Suppressor macrophage treated with lipopolysaccharide for 1 hour (primary cell): ENCODE data around the gene SPAG6.
"Not testable (repeated sequence)": the region's sequence is repeated elsewhere in the genome, so short reads cannot be mapped to it uniquely, and the experiment has no call there.

Source experiments
- DNase-seq, 3 donors: peaks; one replicate each; pipeline ENCODE4 v3.0.0-alpha.2; 2020 to 2022

The SPAG6 gene

GRCh38 chr10:22379059-22379458 is 33.8 kb downstream of the SPAG6 start:
- DNase-seq = no peak

DNA sequence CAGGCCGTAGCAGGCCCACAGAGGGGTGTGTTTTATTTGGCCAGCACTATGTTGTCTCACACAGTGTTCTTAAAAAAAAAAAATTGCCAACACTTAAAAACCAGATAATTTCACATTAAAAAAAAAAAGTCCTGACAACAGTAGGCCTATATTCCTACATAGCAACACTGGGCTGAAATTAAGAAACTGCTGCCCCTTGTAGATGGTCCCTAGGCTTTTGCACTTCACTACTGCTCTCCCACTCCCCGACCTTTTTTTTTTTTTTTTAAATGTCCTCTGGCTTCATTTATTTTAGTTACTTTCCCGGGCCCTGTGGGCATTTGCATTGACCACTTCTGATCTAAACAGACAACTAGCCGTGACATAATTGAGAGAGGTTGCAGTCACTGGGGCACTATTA is 36.0 kb downstream of the SPAG6 start:
- no peak for DNase-seq

DNA sequence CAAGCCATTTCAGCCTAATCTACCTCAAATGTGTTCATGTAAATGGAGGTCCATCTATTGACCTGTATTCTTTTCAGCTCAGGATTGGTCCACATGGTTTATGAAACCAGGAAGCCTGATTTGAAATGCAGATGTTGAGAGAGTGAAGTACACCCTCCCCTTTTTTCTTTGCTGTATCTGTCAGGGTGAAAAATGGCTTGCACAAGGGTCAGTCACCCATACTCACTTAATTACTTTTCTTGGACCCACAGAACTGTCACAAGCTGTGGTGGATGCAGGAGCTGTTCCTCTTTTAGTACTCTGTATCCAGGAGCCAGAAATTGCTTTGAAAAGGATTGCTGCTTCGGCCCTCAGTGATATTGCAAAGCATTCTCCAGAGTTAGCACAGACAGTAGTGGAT is 41.2 kb downstream of the SPAG6 start:
- DNase-seq = no peak

DNA sequence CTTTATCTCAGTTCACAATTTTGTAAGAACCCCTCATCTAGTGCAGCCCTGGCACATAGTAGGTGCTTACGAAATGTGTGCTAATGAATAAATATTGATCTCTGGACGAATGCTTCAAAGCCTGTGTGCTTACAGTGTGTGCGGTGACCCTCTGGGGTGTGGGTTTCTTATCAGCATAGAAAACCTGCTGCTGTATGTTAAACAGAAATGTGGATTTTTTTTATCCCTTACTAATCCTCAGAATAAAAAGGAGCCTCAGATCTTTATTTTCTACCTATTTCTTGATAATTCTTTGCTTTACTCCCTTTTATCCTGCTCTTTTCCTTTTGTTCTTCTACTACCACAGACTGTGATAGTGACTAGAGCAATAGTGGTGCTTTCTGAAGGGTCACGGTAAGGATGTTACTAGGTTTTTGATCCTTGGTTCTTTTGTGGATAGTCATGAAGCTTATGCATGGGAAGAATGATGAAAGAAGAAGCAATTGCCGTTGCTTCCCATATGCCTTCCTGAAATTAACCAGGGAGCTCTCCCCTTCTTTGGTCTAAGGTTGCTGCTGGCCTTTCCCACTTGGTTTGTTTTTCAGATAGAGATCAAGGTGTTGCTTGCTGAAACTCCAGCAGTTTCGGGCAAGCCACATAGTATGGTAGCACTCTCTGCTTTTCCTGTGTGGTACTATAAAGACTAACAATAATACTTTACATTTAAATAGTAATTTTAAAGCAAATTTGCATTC is 44.7 kb downstream of the SPAG6 start:
- no peak for DNase-seq

GRCh38 chr10:22391600-22391999 is 46.3 kb downstream of the SPAG6 start:
- no peak for DNase-seq

DNA sequence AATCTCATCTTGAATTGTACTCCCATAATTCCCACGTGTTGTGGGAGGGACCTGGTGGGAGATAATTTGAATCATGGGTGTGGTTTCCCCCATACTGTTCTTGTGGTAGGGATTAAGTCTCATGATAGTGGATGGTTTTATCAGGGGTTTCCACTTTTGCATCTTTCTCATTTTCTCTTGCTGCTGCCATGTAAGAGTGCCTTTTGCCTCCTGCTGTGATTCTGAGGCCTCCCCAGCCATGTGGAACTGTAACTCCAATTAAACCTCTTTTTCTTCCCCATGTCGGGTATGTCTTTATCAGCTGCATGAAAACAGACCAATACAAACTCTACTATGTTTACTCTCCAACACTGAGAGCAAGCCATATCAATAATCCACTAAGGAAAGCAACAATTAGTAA is 50.9 kb downstream of the SPAG6 start:
- not testable (repeated sequence) for DNase-seq

- DNase-seq = not testable (repeated sequence)
Measured at GRCh38 chr10:22406916-22407315, 61.6 kb downstream of the SPAG6 start.

GRCh38 chr10:22410394-22410793 is 65.1 kb downstream of the SPAG6 start:
- DNase-seq = no peak

DNA sequence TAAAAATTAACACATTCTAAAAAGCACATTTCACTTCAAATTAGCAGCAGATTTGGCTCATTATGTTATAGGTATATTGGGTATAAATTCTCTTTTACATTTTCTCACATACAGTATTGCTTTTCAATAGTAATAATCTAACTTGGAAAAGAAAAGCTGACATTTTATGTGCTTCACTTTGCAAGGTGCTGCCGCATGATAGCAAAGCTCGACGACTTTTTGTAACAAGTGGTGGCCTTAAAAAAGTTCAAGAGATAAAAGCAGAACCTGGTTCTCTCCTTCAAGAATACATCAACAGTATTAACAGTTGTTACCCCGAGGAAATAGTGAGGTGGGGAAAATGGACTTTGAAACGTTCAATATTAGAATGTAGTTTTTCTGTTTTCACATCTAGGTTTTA is 65.5 kb downstream of the SPAG6 start:
- DNase-seq = no peak

DNA sequence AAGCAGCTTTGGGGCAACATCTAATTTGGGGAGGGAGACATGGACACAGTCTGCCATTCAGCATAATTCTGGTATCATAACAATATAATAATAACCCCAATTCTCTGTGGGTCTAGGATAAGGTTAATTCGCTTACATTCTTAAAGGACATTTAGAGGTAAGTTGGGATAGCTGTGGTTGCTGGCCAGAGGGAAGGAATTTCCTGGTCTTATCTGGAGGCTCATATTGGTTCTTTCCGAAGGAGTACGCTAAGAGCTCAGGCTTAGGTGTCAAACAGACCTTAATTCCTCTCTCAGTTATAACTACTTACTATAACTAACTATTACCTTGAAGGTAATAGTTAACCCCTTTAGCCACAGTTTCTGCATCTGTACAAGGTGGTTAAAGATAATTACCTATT is 68.8 kb downstream of the SPAG6 start:
- no peak for DNase-seq

GRCh38 chr10:22415072-22415471 is 69.8 kb downstream of the SPAG6 start:
- no peak for DNase-seq

GRCh38 chr10:22417736-22418268 is 72.5 kb downstream of the SPAG6 start:
- DNase-seq = no peak

DNA sequence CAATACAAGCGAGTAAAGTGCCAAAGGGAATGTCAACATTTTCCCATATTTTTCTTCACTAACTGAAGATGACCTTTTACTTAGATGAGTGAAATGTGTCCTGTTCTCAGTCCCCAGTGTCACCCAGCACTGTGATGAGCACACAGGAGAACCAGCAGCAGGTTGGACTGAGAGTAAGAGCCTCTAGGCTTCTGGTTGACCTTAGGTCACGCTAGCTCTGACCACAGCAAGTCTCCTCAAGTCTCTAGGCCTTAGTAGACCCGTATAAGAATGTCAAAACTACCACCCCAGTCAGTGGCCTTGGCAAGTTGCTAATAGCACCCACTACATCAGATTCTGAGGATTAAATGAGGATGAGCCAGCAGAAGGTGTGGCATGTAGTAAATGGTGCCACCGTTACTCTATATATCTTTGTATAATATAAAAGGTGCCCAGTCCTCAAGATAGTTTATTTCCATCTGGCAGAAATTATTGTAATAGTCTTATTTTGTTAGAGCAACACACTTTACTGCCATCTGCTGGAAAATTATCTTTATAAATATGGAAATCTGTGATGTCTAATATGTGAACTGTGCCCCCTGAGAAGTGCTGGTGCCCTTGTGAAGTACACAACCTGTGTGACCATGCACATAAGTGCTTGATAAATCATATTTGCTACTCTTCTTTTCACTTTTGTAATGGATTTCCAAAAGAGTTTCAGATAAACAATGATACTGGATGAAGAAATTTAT is 75.7 kb downstream of the SPAG6 start:
- DNase-seq = peak; percentile 48 to 69 (median 68)

DNA sequence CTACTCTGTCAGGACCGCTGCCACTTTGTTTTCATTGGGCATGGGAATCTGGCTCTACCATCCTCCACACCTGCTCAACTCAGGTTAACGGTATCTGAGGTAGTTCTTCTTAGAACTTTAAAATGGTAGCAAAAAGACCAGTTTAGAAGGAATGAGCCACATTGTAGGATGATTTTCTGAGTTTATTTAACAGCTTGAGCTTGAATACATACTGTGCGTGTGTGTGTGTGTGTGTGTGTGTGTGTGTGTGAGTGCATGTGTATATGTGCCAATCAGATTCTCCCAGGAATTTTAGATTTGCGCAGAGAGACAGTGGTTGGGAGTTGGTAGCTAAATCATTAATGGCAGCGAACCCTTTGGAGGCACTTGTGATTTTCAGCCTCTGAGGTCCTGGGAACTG is 81.4 kb downstream of the SPAG6 start:
- no peak for DNase-seq

DNA sequence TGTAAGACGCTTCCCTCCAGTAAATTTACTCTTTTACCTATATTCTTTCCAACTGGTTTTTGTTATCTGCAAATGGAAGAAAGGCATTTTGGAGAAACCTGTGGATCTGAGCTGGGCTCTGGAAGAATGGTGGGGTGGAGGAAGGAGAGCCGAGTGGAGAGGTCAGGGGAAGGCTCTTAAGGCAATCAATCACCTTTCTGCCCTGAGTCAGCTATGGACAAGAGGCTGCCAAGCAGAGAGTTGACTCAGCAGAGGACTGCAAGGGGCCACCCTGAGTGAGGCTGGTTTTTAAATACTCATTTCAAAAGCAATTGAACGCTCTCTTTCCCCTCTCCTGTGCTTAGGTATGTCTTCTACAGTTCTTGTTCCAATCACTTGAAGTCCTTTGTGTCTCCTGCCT is 81.8 kb downstream of the SPAG6 start:
- DNase-seq = no peak

DNA sequence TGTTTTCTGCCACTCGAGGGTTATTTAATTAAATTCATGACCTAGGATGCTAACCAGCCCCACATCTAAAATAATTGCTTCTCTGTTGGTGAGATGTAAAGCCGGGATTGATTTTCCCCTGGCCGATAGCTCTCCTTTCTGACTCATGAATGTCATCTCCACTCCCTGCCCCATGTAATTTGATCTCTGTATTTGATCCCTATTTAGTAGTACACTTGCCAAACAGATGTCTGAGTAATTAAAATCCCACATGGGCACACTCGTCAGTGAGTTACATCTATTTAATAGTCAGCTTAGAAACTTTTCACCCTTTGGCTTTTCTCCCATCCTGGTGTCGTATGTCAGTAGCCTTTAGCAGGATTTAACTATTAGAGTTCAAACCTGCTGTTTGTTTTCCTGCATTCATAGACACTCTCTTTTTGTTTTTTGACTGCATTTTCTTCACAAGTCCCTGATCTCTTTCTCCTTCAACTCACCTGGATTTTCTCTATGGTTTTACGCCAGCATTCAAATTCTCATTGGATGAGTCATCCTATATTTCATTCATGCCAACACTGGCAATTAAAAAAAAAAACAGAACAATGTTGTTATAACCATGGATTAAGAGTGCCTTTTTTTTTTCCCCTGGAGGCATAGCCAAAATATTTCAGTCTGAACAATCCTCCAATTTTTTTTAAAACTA is 82.7 kb downstream of the SPAG6 start:
- DNase-seq = no peak

- DNase-seq = no peak
Measured at GRCh38 chr10:22429146-22429545, 83.8 kb downstream of the SPAG6 start.

- no peak for DNase-seq
Measured at GRCh38 chr10:22429981-22430421, 84.7 kb downstream of the SPAG6 start.

DNA sequence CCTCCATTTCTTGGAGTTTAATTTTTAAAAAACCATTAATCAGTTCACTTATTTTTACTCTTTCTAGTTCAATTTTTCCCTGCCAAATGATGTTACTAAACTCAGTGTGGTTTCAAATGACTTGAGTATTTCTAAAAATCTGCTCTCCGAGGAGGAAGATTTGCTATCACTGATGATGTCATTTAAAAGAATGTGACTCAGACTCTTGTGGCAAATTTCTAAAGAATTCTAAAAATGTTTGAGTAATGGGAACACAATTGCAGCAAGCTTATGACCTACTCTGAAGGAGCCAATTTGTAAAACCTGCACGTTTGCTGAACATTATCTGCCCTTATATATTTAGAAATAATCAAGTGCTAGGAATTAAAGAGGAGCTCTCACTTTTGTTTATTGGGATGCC is 88.6 kb downstream of the SPAG6 start:
- DNase-seq = peak; percentile 69 to 94 (median 94)

GRCh38 chr10:22434521-22434920 is 89.2 kb downstream of the SPAG6 start:
- peak in 2 of 3 donors; percentile 23 to 26 for DNase-seq

GRCh38 chr10:22435650-22436049 is 90.4 kb downstream of the SPAG6 start:
- DNase-seq = no peak

- peak in 1 of 3 donors; percentile 20 for DNase-seq
Measured at GRCh38 chr10:22436526-22436892, 91.2 kb downstream of the SPAG6 start.

DNA sequence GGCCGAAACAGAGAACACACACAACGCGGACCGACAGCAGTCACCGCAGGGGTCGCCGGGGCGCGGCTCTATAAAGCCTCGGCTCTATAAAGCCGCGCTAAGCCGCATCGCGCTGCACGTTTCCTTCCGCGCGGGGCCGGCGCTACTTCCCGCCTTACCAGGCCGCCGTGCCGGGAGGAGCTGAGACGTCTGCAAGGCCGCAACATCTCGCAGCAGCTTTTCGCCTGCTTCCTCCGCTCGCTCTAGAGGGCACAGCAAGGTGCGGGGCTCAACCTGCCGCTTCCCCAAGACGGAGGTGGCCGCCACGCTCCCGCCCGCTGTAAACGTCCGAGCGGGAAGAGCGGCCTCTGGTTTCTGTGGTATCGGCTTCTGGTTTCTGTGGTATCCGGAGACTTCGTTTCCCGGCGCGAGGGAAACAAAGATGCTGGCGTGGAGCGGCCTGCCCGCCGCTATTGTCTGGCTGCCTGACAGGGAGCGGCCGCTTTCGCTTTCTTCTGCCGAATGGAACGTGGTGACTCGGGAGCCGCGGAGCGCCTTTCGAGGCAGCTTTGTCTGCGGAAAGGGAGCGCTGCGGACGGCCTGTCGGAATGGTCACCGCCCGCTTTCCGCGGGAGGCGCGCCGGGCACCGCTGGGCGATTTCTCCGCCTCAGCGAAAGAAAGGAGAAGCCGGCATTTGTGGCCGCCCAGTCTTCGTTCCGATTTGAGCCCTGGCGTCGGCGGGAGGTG is 91.8 kb downstream of the SPAG6 start:
- DNase-seq = peak; percentile 88 to 92 (median 90)
